ENCODE measurements around the gene POU2AF3.

Gene POU2AF3

GRCh38 chr11:111300569-111300968 lies 2.2 kb downstream of the POU2AF3 start:
- H3K4me3 ChIP-seq (ENCODE audit: low read length, poor library complexity, severe bottlenecking), result no peak overlapping the region
- H3F3A ChIP-seq (ENCODE audit: low read depth), result no peaks in the 10 kb centered on the region
- no peaks in the 10 kb centered on the region for H4K20me1 ChIP-seq (ENCODE audit: insufficient read depth, low read length, poor library complexity, severe bottlenecking)
- no peaks in the 10 kb centered on the region for H3K4me1 ChIP-seq (ENCODE audit: insufficient read depth, low read length, poor library complexity, severe bottlenecking)
- H3K9me2 ChIP-seq (replicated peaks; ENCODE audit: low read depth, low read length), result no peaks in the 10 kb centered on the region
- no peak overlapping the region for H3K4me2 ChIP-seq (ENCODE audit: low read depth, low read length, poor library complexity, severe bottlenecking)
- H3K36me3 ChIP-seq (ENCODE audit: insufficient read depth, low read length), result no peaks in the 10 kb centered on the region
- no peak overlapping the region for H3K9ac ChIP-seq (ENCODE audit: low read depth, low read length, poor library complexity, severe bottlenecking)
- TF ChIP-seq CTCF (conservative IDR thresholded peaks at IDR 0.05; ENCODE audit: low read length) (no peak), EZH2phosphoT487 (IDR thresholded peaks at IDR 0.05; ENCODE audit: borderline replicate concordance) (no peak)
- no peaks in the 10 kb centered on the region for H3K79me2 ChIP-seq (ENCODE audit: insufficient read depth, low read length)
- no peaks in the 10 kb centered on the region for H3K27me3 ChIP-seq (ENCODE audit: insufficient read depth, low read length, poor library complexity, severe bottlenecking)
- H3K9me3 ChIP-seq (ENCODE audit: insufficient read depth, low read depth, low read length), result no peaks in the 10 kb centered on the region
- no peak overlapping the region for H2AFZ ChIP-seq (ENCODE audit: low read length)

- H3K9ac ChIP-seq (ENCODE audit: low read depth, low read length, poor library complexity, severe bottlenecking), result no peak overlapping the region
- H3K9me3 ChIP-seq (ENCODE audit: insufficient read depth, low read depth, low read length), result no peaks in the 10 kb centered on the region
- H3K36me3 ChIP-seq (ENCODE audit: insufficient read depth, low read length), result no peaks in the 10 kb centered on the region
- H2AFZ ChIP-seq (ENCODE audit: low read length), result no peak overlapping the region
- H4K20me1 ChIP-seq (ENCODE audit: insufficient read depth, low read length, poor library complexity, severe bottlenecking), result no peaks in the 10 kb centered on the region
- H3K9me2 ChIP-seq (replicated peaks; ENCODE audit: low read depth, low read length), result no peaks in the 10 kb centered on the region
- no peak overlapping the region for H3K4me2 ChIP-seq (ENCODE audit: low read depth, low read length, poor library complexity, severe bottlenecking)
- H3K4me3 ChIP-seq (ENCODE audit: low read length, poor library complexity, severe bottlenecking), result no peak overlapping the region
- H3K4me1 ChIP-seq (ENCODE audit: insufficient read depth, low read length, poor library complexity, severe bottlenecking), result no peaks in the 10 kb centered on the region
- H3K27me3 ChIP-seq (ENCODE audit: insufficient read depth, low read length, poor library complexity, severe bottlenecking), result no peaks in the 10 kb centered on the region
- no peaks in the 10 kb centered on the region for H3K79me2 ChIP-seq (ENCODE audit: insufficient read depth, low read length)
- H3F3A ChIP-seq (ENCODE audit: low read depth), result no peaks in the 10 kb centered on the region
- no peak for TF ChIP-seq EZH2phosphoT487 (IDR thresholded peaks at IDR 0.05; ENCODE audit: borderline replicate concordance)
Measured at GRCh38 chr11:111301004-111301841, 2.9 kb downstream of the POU2AF3 start.

- no peaks in the 10 kb centered on the region for H3K79me2 ChIP-seq (ENCODE audit: insufficient read depth, low read length)
- H3K36me3 ChIP-seq (ENCODE audit: insufficient read depth, low read length), result no peaks in the 10 kb centered on the region
- H3K9ac ChIP-seq (ENCODE audit: low read depth, low read length, poor library complexity, severe bottlenecking), result no peak overlapping the region
- H3K9me3 ChIP-seq (ENCODE audit: insufficient read depth, low read depth, low read length), result no peaks in the 10 kb centered on the region
- H3K9me2 ChIP-seq (replicated peaks; ENCODE audit: low read depth, low read length), result no peaks in the 10 kb centered on the region
- no peak overlapping the region for H2AFZ ChIP-seq (ENCODE audit: low read length)
- H3F3A ChIP-seq (ENCODE audit: low read depth), result no peaks in the 10 kb centered on the region
- H3K4me1 ChIP-seq (ENCODE audit: insufficient read depth, low read length, poor library complexity, severe bottlenecking), result no peaks in the 10 kb centered on the region
- H4K20me1 ChIP-seq (ENCODE audit: insufficient read depth, low read length, poor library complexity, severe bottlenecking), result no peaks in the 10 kb centered on the region
- no peak overlapping the region for H3K4me2 ChIP-seq (ENCODE audit: low read depth, low read length, poor library complexity, severe bottlenecking)
- H3K27me3 ChIP-seq (ENCODE audit: insufficient read depth, low read length, poor library complexity, severe bottlenecking), result no peaks in the 10 kb centered on the region
- TF ChIP-seq EZH2phosphoT487 (IDR thresholded peaks at IDR 0.05; ENCODE audit: borderline replicate concordance) (no peak), CTCF (conservative IDR thresholded peaks at IDR 0.05; ENCODE audit: low read length) (no peak)
- H3K4me3 ChIP-seq (ENCODE audit: low read length, poor library complexity, severe bottlenecking), result no peak overlapping the region
Measured at GRCh38 chr11:111301842-111302118, 3.4 kb downstream of the POU2AF3 start.

GRCh38 chr11:111302298-111302697 lies 4.0 kb downstream of the POU2AF3 start:
- TF ChIP-seq EZH2phosphoT487 (IDR thresholded peaks at IDR 0.05; ENCODE audit: borderline replicate concordance) (no peak), CTCF (conservative IDR thresholded peaks at IDR 0.05; ENCODE audit: low read length) (no peak)

More at GRCh38 chr11:111302298-111302697, 4.0 kb downstream of the POU2AF3 start:
- no peaks in the 10 kb centered on the region for H3K79me2 ChIP-seq (ENCODE audit: insufficient read depth, low read length)
- no peak overlapping the region for H3K4me2 ChIP-seq (ENCODE audit: low read depth, low read length, poor library complexity, severe bottlenecking)
- no peaks in the 10 kb centered on the region for H3K27me3 ChIP-seq (ENCODE audit: insufficient read depth, low read length, poor library complexity, severe bottlenecking)
- H3K9me2 ChIP-seq (replicated peaks; ENCODE audit: low read depth, low read length), result no peaks in the 10 kb centered on the region
- no peak overlapping the region for H2AFZ ChIP-seq (ENCODE audit: low read length)
- H3F3A ChIP-seq (ENCODE audit: low read depth), result no peaks in the 10 kb centered on the region
- no peak overlapping the region for H3K9ac ChIP-seq (ENCODE audit: low read depth, low read length, poor library complexity, severe bottlenecking)
- H4K20me1 ChIP-seq (ENCODE audit: insufficient read depth, low read length, poor library complexity, severe bottlenecking), result no peaks in the 10 kb centered on the region
- H3K4me3 ChIP-seq (ENCODE audit: low read length, poor library complexity, severe bottlenecking), result no peak overlapping the region
- no peaks in the 10 kb centered on the region for H3K9me3 ChIP-seq (ENCODE audit: insufficient read depth, low read depth, low read length)
- H3K4me1 ChIP-seq (ENCODE audit: insufficient read depth, low read length, poor library complexity, severe bottlenecking), result no peaks in the 10 kb centered on the region
- H3K36me3 ChIP-seq (ENCODE audit: insufficient read depth, low read length), result no peaks in the 10 kb centered on the region

Data from Loucy (cell line).